T-cell (primary cell): ENCODE data around the gene SSC5D. TPM values are rescaled to one million over a fixed set of nuclear protein-coding genes. Genes with fewer than 3 reads are reported as not detected.
A peak's percentile ranks its signal among the peaks of the same experiment; 100 is the strongest.

Experiments used
- ATAC-seq, 4 experiments: fragments of 200-7000 bp in 3 of 4; fragments of 150-1000 bp in 1 of 4; cut with Tn5 transposase; replicated peaks in 1 of 4; 1 replicate in 3 of 4; 2 replicates in 1 of 4; pipeline ENCODE4 v1.10.0; 2021; ENCODE audit warnings: moderate library complexity in 3 of 4, mild to moderate bottlenecking in 2 of 4, moderate number of reproducible peaks in 1 of 4
- CTCF ChIA-PET, 2 donors: fragments of 300-600 bp; sonication (Branson Sonifier 250); formaldehyde crosslinking; loops; one replicate each; lab custom pipeline; 2022; ENCODE audit warnings: antibody characterized with exemption in 2 of 2; lab: Charles Lee
- POLR2A ChIA-PET, 2 donors: fragments of 300-600 bp; sonication (Branson Sonifier 250); formaldehyde crosslinking; loops; one replicate each; lab custom pipeline; 2022; ENCODE audit warnings: antibody characterized with exemption in 2 of 2; lab: Charles Lee
- DNase-seq, 35 experiments: peaks; one replicate each; pipeline versions ENCODE4 v3.0.0 to v3.0.0-alpha.2; 2013 to 2023
- H3K27ac ChIP-seq: one replicate; pipeline ENCODE4 v1.5.1; 2013; ENCODE audit warnings: low read length
- H3K27me3 ChIP-seq, 2 experiments: replicated peaks in 1 of 2; 1 replicate in 1 of 2; 2 replicates in 1 of 2; pipeline versions ENCODE4 v1.6.1 to v1.7.0; 2013; ENCODE audit warnings: low read length in 1 of 2, mixed read lengths in 1 of 2; ENCODE audit not compliant: control insufficient read depth in 2 of 2, insufficient read depth in 2 of 2; ENCODE audit errors: extremely low read depth in 1 of 2
- H3K36me3 ChIP-seq, 2 donors: 1 replicate in 1 of 2; 2 replicates in 1 of 2; pipeline versions ENCODE4 v1.6.1 to v1.7.0; 2013; ENCODE audit warnings: low read length in 1 of 2; ENCODE audit not compliant: control insufficient read depth in 2 of 2, insufficient read depth in 1 of 2; ENCODE audit errors: extremely low read depth in 1 of 2
- H3K4me1 ChIP-seq, 2 experiments: 1 replicate in 1 of 2; 2 replicates in 1 of 2; pipeline versions ENCODE4 v1.6.1 to v1.7.0; 2013; ENCODE audit warnings: low read length in 2 of 2, mixed read lengths in 1 of 2; ENCODE audit not compliant: insufficient read depth in 2 of 2, control insufficient read depth in 1 of 2; ENCODE audit errors: extremely low read depth in 1 of 2
- H3K4me3 ChIP-seq, 2 donors: 1 replicate in 1 of 2; 2 replicates in 1 of 2; pipeline versions ENCODE4 v1.5.1 to v1.7.0; 2013; ENCODE audit warnings: mild to moderate bottlenecking in 2 of 2, low read length in 1 of 2, moderate library complexity in 1 of 2; ENCODE audit not compliant: control insufficient read depth in 1 of 2; ENCODE audit errors: extremely low read depth in 1 of 2
- H3K9me3 ChIP-seq: 2 replicates; pipeline ENCODE4 v1.7.0; 2013
- H3K27ac Mint-ChIP-seq, 2 donors: one replicate each; pipeline ENCODE4 v1.8.0; 2020 to 2021; ENCODE audit warnings: mild to moderate bottlenecking in 2 of 2, mixed read lengths in 2 of 2
- H3K27me3 Mint-ChIP-seq, 2 donors: one replicate each; pipeline ENCODE4 v1.8.0; 2021 to 2022; ENCODE audit warnings: mixed read lengths in 2 of 2
- H3K36me3 Mint-ChIP-seq: one replicate; pipeline ENCODE4 v1.8.0; 2021; ENCODE audit warnings: mixed read lengths
- H3K4me1 Mint-ChIP-seq, 3 donors: one replicate each; pipeline ENCODE4 v1.8.0; 2020 to 2022; ENCODE audit warnings: mixed read lengths in 3 of 3, mild to moderate bottlenecking in 1 of 3
- H3K4me3 Mint-ChIP-seq, 3 donors: one replicate each; pipeline ENCODE4 v1.8.0; 2020 to 2022; ENCODE audit warnings: mild to moderate bottlenecking in 3 of 3, mixed read lengths in 3 of 3, moderate library complexity in 3 of 3
- H3K9me3 Mint-ChIP-seq, 3 donors: one replicate each; pipeline ENCODE4 v1.8.0; 2020 to 2022; ENCODE audit warnings: mixed read lengths in 3 of 3
- WGBS: methylation state at CpG from one replicate; pipeline ENCODE4 v1.1.5; 2013; ENCODE audit warnings: missing lambda C conversion rate; ENCODE audit not compliant: insufficient coverage; 5-methylcytosine and 5-hydroxymethylcytosine counted together
- total RNA-seq, 35 experiments: library from RNA in 6 of 35; stranded (reverse) in 6 of 35; fragments of 120-200 nt in 1 of 35; gene quantifications; one replicate each; pipeline versions ENCODE4 v1.2.1 to v1.2.4 and lab custom pipeline; 2013 to 2026

The SSC5D gene
- total RNA-seq, 5 donors from 2014 or later (not counting 1 experiment from before 2014, with no cell fraction given): 0.38 to 1.3 (median 0.66) TPM

DNA sequence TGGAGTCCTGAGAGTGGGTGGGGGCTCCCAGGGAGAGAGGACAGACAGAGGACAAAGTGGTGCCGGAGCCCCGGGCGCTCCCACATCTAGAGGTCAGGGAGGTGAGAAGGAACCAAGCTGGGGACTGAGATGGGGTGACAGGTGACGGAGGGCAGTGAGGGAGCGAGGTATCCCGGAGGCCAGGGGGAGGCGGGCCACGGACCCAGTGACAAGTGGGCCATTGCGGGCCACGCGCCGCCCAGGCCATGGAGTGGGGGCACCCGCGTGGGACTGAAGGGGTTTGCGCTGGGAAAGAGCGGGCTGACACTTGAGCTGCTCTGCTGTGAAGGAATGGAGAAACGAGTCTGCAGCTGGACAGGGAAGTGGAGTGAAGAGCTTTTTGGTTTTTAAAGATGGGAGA lies 9.2 kb upstream of the SSC5D start:
- no peak for ATAC-seq
- Mint-ChIP-seq H3K27ac (peak overlapping the region in 1 of 2 donors; percentile 54), H3K4me3 (peak overlapping the region in 2 of 3 donors; percentile 41 to 82), H3K9me3 (no peaks in the 10 kb centered on the region), H3K4me1 (peaks cover 26 to 34% (median 28%) of the 10 kb centered on the region in 3 donors), H3K27me3 (no peaks in the 10 kb centered on the region), H3K36me3 (peaks cover 8% of the 10 kb centered on the region)
- Histone ChIP-seq H3K36me3 (peaks cover 8 to 11% of the 10 kb centered on the region in 2 donors), H3K9me3 (no peaks in the 10 kb centered on the region), H3K4me1 (peaks cover 3 to 34% of the 10 kb centered on the region in 2 experiments), H3K27ac (no peak overlapping the region), H3K27me3 (peaks cover 0 to 5% of the 10 kb centered on the region in 2 experiments), H3K4me3 (no peak overlapping the region)
- WGBS: 95% methylated on average over 16 of the region's 17 CpGs
- DNase-seq: no peak
- POLR2A ChIA-PET: no interaction called here
- CTCF ChIA-PET: interaction anchor here in 1 of 2 donors (0.6 kb wide), 1 partner anchor 1031 kb away, joined by 3 read pairs; no protein-coding TSS in a partner anchor

DNA sequence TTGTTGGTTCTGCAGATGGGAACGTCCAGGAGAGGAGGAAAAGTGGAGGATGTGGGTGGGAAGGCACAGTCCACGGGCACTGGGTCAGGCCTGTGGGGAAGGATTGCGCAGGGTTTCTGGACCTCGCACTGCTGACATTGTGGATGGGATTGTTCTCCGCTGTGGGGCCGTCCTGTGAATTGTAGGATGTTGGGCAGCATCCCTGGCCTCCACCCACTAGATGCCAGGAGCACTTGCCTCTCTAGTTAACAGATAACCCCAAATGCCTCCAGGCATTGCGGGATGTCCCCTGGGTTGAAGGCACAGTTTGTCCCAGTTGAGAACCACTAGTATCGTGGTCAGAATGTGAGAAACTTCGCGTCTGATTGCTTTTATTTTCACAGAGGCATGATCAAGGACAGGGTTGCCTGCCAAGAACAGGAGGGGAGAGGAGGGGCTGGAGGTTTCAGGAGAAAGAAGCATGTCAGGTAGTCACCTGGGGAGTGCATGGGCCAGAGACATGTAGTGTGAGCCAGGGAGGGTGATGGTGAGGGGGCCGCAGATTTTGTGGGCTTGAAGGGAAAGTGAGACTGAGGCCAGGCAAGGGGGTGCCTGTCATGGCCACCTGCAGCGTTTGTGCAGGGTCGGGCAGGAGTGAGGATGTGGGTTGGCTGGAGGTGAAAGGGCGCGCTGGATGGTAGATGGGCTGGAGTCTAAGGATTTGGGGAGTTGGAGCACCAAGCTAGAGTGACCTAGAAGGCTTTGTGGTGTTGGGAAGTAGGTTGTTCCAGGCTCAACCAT lies 8.6 kb upstream of the SSC5D start:
- Histone ChIP-seq H3K27ac (no peak overlapping the region), H3K9me3 (no peaks in the 10 kb centered on the region), H3K36me3 (peaks cover 8 to 11% of the 10 kb centered on the region in 2 donors), H3K4me1 (peaks cover 9 to 40% of the 10 kb centered on the region in 2 experiments), H3K27me3 (peaks cover 0 to 10% of the 10 kb centered on the region in 2 experiments), H3K4me3 (no peak overlapping the region)
- ChIA-PET POLR2A (interaction anchor here in 1 of 2 donors (0.6 to 0.7 kb wide), 2 partner anchors 17 to 1032 kb away, joined by 3 read pairs; no protein-coding TSS in a partner anchor), CTCF (interaction anchor here in 1 of 2 donors (0.6 kb wide), 1 partner anchor 1032 kb away, joined by 3 read pairs; no protein-coding TSS in a partner anchor)
- Mint-ChIP-seq H3K27me3 (no peaks in the 10 kb centered on the region), H3K9me3 (no peaks in the 10 kb centered on the region), H3K27ac (no peak overlapping the region), H3K36me3 (peaks cover 8% of the 10 kb centered on the region), H3K4me1 (peaks cover 26 to 38% (median 31%) of the 10 kb centered on the region in 3 donors), H3K4me3 (peak overlapping the region in 2 of 3 donors; percentile 25 to 82)
- no peak for ATAC-seq
- no peak for DNase-seq
- 70% methylated on average over 9 of the region's 15 CpGs for WGBS

GRCh38 chr19:55481148-55481793 lies 7.0 kb upstream of the SSC5D start:
- H3K27me3 ChIP-seq: peaks cover 0 to 16% of the 10 kb centered on the region in 2 experiments
- H3K27ac ChIP-seq: no peak overlapping the region
- WGBS: 97% methylated on average over 52 of the region's 52 CpGs
- ChIA-PET CTCF (no interaction called here), POLR2A (interaction anchor here in 1 of 2 donors (0.5 to 0.7 kb wide), 2 partner anchors 29 to 263 kb away, joined by 3 to 11 read pairs; no protein-coding TSS in a partner anchor)
- DNase-seq (no peak), ATAC-seq (no peak)
- H3K4me3 Mint-ChIP-seq: no peak overlapping the region
- no peak overlapping the region for H3K27ac Mint-ChIP-seq
- no peaks in the 10 kb centered on the region for H3K9me3 Mint-ChIP-seq
- no peaks in the 10 kb centered on the region for H3K27me3 Mint-ChIP-seq
- no peak overlapping the region for H3K4me3 ChIP-seq
- H3K9me3 ChIP-seq: no peaks in the 10 kb centered on the region
- H3K4me1 ChIP-seq: peaks cover 7 to 46% of the 10 kb centered on the region in 2 experiments
- H3K36me3 ChIP-seq: peaks cover 8 to 11% of the 10 kb centered on the region in 2 donors
- peaks cover 29 to 40% (median 37%) of the 10 kb centered on the region in 3 donors for H3K4me1 Mint-ChIP-seq
- peaks cover 8% of the 10 kb centered on the region for H3K36me3 Mint-ChIP-seq

- DNase-seq (no peak), ATAC-seq (no peak)
- peaks cover 8% of the 10 kb centered on the region for H3K36me3 Mint-ChIP-seq
- Histone ChIP-seq H3K27ac (no peak overlapping the region), H3K9me3 (no peaks in the 10 kb centered on the region), H3K4me1 (peaks cover 7 to 46% of the 10 kb centered on the region in 2 experiments), H3K27me3 (peaks cover 0 to 16% of the 10 kb centered on the region in 2 experiments), H3K36me3 (peaks cover 8 to 11% of the 10 kb centered on the region in 2 donors), H3K4me3 (no peak overlapping the region)
- H3K4me1 Mint-ChIP-seq: peaks cover 29 to 40% (median 37%) of the 10 kb centered on the region in 3 donors
- 99% methylated on average over 11 of the region's 40 CpGs for WGBS
- H3K9me3 Mint-ChIP-seq: no peaks in the 10 kb centered on the region
- ChIA-PET CTCF (interaction anchor here in 1 of 2 donors (0.5 kb wide), 1 partner anchor 335 kb away, joined by 3 read pairs; no protein-coding TSS in a partner anchor), POLR2A (interaction anchor here in 1 of 2 donors (0.5 to 0.7 kb wide), 2 partner anchors 29 to 263 kb away, joined by 3 to 11 read pairs; no protein-coding TSS in a partner anchor)
- H3K27me3 Mint-ChIP-seq: no peaks in the 10 kb centered on the region
- H3K27ac Mint-ChIP-seq: no peak overlapping the region
- no peak overlapping the region for H3K4me3 Mint-ChIP-seq
These were observed 6.5 kb upstream of the SSC5D start for GRCh38 chr19:55481794-55482155.

DNA sequence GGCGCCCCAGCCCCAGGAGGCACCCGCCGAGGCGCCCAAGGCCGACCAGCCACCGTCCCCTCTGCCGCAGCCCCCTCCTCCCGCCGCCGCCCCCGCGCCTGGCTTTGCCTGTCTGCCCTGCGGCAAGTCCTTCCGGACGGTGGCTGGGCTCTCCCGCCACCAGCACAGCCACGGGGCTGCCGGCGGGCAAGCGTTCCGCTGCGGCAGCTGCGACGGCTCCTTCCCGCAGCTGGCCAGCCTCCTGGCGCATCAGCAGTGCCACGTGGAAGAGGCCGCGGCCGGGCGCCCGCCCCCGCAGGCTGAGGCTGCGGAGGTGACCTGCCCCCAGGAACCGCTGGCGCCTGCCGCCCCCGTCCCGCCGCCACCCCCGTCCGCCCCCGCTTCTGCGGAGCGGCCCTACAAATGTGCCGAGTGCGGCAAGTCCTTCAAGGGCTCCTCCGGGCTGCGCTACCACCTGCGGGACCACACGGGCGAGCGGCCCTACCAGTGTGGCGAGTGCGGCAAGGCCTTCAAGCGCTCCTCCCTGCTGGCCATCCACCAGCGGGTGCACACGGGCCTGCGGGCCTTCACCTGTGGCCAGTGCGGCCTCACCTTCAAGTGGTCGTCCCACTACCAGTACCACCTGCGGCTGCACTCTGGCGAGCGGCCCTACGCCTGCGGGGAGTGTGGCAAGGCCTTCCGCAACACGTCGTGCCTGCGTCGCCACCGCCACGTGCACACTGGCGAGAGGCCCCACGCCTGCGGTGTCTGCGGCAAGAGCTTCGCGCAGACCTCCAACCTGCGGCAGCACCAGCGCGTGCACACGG lies 5.9 kb upstream of the SSC5D start:
- ATAC-seq: no peak
- POLR2A ChIA-PET: interaction anchor here in 1 of 2 donors (0.7 kb wide), 1 partner anchor 28 kb away, joined by 3 read pairs; no protein-coding TSS in a partner anchor
- CTCF ChIA-PET: interaction anchor here in 1 of 2 donors (0.5 kb wide), 1 partner anchor 335 kb away, joined by 3 read pairs; no protein-coding TSS in a partner anchor

More for the DNA sequence above, 5.9 kb upstream of the SSC5D start:
- H3K9me3 Mint-ChIP-seq: no peaks in the 10 kb centered on the region
- peaks cover 27 to 37% (median 37%) of the 10 kb centered on the region in 3 donors for H3K4me1 Mint-ChIP-seq
- Histone ChIP-seq H3K4me1 (peaks cover 7 to 40% of the 10 kb centered on the region in 2 experiments), H3K27ac (no peak overlapping the region), H3K9me3 (no peaks in the 10 kb centered on the region), H3K27me3 (peaks cover 0 to 16% of the 10 kb centered on the region in 2 experiments), H3K36me3 (peaks cover 8 to 11% of the 10 kb centered on the region in 2 donors), H3K4me3 (no peak overlapping the region)
- H3K36me3 Mint-ChIP-seq: peaks cover 8% of the 10 kb centered on the region
- no peaks in the 10 kb centered on the region for H3K27me3 Mint-ChIP-seq
- H3K27ac Mint-ChIP-seq: no peak overlapping the region
- DNase-seq: no peak
- 97% methylated on average over 67 of the region's 83 CpGs for WGBS
- H3K4me3 Mint-ChIP-seq: peak overlapping the region in 1 of 3 donors; percentile 25
